Psoas muscle (tissue), 8 donors: Measurements from ENCODE around the gene C1QL4. TPM values are rescaled to one million over a fixed set of nuclear protein-coding genes. Genes with fewer than 3 reads are reported as not detected.

ENCODE experiments used
- ATAC-seq, 4 donors: fragments of 200-7000 bp; cut with Tn5 transposase; one replicate each; pipeline ENCODE4 v1.9.1; 2020; ENCODE audit warnings: moderate library complexity in 3 of 4, mild to moderate bottlenecking in 2 of 4
- DNase-seq, 2 donors: peaks; one replicate each; pipeline ENCODE4 v3.0.0-alpha.2; 2020
- H3K27ac ChIP-seq: fragments of 200-600 bp; one replicate; pipeline ENCODE4 v1.8.0; 2022
- H3K27me3 ChIP-seq, 3 donors: fragments of 200-600 bp in 1 of 3; one replicate each; pipeline versions ENCODE4 v1.6.1 to v1.8.0; 2013 to 2022; ENCODE audit warnings: low read length in 2 of 3, mild to moderate bottlenecking in 2 of 3, moderate library complexity in 1 of 3; ENCODE audit not compliant: insufficient read depth in 3 of 3
- H3K36me3 ChIP-seq, 2 donors: fragments of 200-600 bp in 1 of 2; one replicate each; pipeline versions ENCODE4 v1.6.1 to v1.8.0; 2013 to 2022; ENCODE audit warnings: low read depth in 1 of 2, mild to moderate bottlenecking in 1 of 2, moderate library complexity in 1 of 2; ENCODE audit not compliant: insufficient read depth in 1 of 2
- H3K4me1 ChIP-seq: fragments of 200-600 bp; one replicate; pipeline ENCODE4 v1.8.0; 2022
- H3K4me3 ChIP-seq: fragments of 200-600 bp; one replicate; pipeline ENCODE4 v1.8.0; 2022; ENCODE audit warnings: mild to moderate bottlenecking
- H3K9me3 ChIP-seq: fragments of 200-600 bp; one replicate; pipeline ENCODE4 v1.8.0; 2022
- WGBS, 3 donors: extraction: QIAGEN DNeasy Blood & Tissue Kit; methylation state at CpG; one replicate each; pipeline versions ENCODE4 v1.1.6 to v1.1.7; 2013; 5-methylcytosine and 5-hydroxymethylcytosine counted together
- intact Hi-C, 2 donors: fragments of 100-400 bp; cut with DNase I; formaldehyde crosslinking; loops; one replicate each; pipeline versions ENCODE4 v1.11.0 to v1.14.2; 2022
- polyA plus RNA-seq, 3 donors: library from polyadenylated mRNA; stranded (reverse); fragments of 200-250 nt; gene quantifications; one replicate each; pipeline ENCODE4 v1.2.3, GENCODE V29; 2013
- total RNA-seq, 4 donors: library from RNA; stranded (reverse); fragmentation: NEBNext Ultra II Directional in 2 of 4; extraction: Animal tissue kit (Norgen Biotek cat#: 25700) in 2 of 4; gene quantifications; one replicate each; pipeline versions ENCODE4 v1.2.1 to v1.2.4, GENCODE V29; 2021 to 2023
- TF ChIP-seq, protein P1 (sequence below): fragments of 200-600 bp; IDR thresholded peaks from one replicate; pipeline ENCODE4 v1.8.0; 2022; ENCODE audit warnings: antibody characterized with exemption
- donor health status: healthy with polysubstance abuse.
- donor health status: DM: no; HTN: no; CAD: no; lungs with moderate emphysema.
- donor health status: Bipolar disorder and iron deficiency.
- donor health status: healthy.
- donor health status: DM: yes; HTN: yes; CAD: no.
- donor health status: DM: no; HTN: no; CAD: no.
- donor health status: DM: no; HTN: no; CAD: no.
- donor health status: DM: yes; HTN: yes; CAD: no.

The C1QL4 gene
- total and polyA plus RNA-seq, 7 donors: not detected

DNA sequence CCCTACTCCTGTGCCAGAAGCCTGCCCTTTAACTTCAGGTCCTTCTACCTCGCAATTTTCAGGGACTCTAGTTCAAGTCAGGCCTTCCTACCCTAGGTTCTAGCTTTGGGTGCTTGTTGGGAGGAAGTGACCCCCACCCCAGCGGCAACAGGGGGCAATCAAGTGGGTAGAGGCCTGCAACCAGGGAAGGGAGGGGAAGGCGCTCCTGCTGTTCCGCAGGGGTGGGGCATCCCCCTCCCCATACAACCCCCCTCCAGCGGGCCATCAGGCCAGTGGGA is 42.2 kb downstream of the C1QL4 start:
- TF ChIP-seq, protein P1, sequence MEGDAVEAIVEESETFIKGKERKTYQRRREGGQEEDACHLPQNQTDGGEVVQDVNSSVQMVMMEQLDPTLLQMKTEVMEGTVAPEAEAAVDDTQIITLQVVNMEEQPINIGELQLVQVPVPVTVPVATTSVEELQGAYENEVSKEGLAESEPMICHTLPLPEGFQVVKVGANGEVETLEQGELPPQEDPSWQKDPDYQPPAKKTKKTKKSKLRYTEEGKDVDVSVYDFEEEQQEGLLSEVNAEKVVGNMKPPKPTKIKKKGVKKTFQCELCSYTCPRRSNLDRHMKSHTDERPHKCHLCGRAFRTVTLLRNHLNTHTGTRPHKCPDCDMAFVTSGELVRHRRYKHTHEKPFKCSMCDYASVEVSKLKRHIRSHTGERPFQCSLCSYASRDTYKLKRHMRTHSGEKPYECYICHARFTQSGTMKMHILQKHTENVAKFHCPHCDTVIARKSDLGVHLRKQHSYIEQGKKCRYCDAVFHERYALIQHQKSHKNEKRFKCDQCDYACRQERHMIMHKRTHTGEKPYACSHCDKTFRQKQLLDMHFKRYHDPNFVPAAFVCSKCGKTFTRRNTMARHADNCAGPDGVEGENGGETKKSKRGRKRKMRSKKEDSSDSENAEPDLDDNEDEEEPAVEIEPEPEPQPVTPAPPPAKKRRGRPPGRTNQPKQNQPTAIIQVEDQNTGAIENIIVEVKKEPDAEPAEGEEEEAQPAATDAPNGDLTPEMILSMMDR: no peak
- Histone ChIP-seq H3K27me3 (peaks cover 0 to 48% (median 34%) of the 10 kb centered on the region in 3 donors), H3K4me3 (no peak overlapping the region), H3K27ac (no peak overlapping the region), H3K36me3 (no peaks in the 10 kb centered on the region), H3K4me1 (peaks cover 6% of the 10 kb centered on the region), H3K9me3 (no peaks in the 10 kb centered on the region)
- intact Hi-C loops: loop anchor here in 1 of 2 donors (5.0 kb wide), 1 partner anchor 43 kb away; the partner anchor contains the start of gene C1QL4
- ATAC-seq: no peak
- 57 to 87% (median 74%) methylated on average over 5 of the region's 5 CpGs for WGBS, 3 donors
- DNase-seq: no peak

DNA sequence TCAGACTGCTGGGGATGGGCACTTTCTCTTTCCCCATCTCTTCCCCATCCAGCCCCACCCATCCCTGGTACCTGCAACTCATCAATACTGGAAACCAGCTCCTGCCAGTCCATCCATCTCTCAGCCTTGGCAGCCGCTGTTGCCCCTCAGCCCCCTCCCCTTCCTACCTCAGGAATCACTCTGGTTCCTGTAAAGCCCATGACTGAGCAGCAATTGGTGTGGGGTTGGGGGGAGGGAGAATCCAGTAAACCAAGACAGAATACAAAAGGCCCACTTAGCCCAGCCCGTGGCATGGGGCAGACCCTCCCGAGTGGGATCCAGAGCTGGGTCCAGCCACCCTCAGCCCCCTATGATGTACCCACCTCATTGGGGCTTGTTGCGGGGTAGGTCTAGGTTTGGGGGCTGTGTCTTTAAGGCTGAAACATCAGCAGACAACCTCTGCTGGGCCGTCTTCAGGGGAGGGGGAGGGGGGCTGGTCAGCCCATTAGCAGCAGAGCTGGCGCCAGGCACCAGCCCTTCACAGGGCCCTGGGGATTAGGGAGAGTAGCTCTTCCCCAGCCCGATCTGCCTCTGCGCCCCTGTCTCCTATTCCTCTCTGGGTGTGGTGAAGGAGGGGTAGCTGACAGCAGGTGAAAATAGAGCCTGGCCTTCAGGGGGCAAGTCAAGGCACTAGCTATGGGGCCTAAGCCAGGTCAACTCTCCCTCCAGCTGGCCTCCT is 42.7 kb downstream of the C1QL4 start:
- H3K9me3 ChIP-seq: no peaks in the 10 kb centered on the region
- 80 to 84% (median 80%) methylated on average over 7 to 8 of the region's 8 CpGs for WGBS, 3 donors
- H3K27me3 ChIP-seq: peaks cover 0 to 48% (median 34%) of the 10 kb centered on the region in 3 donors
- no peaks in the 10 kb centered on the region for H3K36me3 ChIP-seq
- no peak overlapping the region for H3K27ac ChIP-seq
- TF ChIP-seq, protein P1: no peak
- no peak for DNase-seq
- no peak for ATAC-seq
- peaks cover 6% of the 10 kb centered on the region for H3K4me1 ChIP-seq
- intact Hi-C loops: loop anchor here in 1 of 2 donors (5.0 kb wide), 1 partner anchor 43 kb away; the partner anchor contains the start of gene C1QL4
- H3K4me3 ChIP-seq: no peak overlapping the region

DNA sequence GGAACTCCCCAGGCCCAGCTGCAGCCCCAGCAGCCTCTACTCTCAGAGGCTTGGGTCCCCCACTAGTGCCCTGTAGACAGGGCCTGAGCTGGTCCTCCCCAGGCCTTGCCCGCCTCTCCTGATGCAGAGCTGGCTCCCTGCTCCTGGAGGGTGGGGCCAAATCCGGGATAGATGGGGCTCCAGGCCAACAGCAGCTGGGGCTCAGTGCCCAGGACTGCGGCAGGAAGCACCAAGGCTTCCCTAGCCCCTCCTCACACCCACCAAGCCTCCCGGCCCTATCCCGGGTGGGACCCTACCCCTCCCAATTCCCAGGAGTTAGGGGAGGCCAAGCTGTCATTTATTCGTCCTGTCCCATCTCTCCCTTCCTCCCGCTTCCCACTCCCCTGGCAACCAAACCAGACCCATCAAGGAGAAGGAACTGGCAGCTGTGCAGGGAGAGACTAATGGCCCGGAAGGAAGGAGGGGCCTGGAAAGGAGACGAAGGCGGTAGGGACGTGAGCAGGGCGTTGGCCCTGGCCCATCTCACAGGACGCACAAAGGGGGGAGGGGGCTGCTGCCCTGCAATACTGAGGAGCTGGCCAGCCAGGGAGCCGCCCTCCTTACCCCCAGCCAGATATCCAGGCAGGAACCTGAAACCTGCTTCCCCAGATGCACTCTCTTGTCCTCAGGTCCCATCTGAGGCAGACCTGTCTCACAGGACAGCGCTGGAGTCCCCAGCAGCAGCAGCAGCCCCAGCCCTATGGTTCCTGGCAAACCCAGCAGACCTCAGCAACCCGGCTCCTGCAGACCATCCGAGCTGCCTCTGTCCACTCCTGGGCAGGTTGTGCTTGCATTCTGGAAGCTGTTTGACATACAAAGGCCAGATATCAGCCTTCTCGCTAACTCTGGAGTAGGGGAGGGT is 43.7 kb downstream of the C1QL4 start:
- WGBS, 3 donors: 23 to 30% (median 27%) methylated on average over 17 to 18 of the region's 18 CpGs
- intact Hi-C loops: loop anchor here in 1 of 2 donors (5.0 kb wide), 1 partner anchor 44 kb away; the partner anchor contains the start of gene C1QL4
- TF ChIP-seq, protein P1: no peak

DNA sequence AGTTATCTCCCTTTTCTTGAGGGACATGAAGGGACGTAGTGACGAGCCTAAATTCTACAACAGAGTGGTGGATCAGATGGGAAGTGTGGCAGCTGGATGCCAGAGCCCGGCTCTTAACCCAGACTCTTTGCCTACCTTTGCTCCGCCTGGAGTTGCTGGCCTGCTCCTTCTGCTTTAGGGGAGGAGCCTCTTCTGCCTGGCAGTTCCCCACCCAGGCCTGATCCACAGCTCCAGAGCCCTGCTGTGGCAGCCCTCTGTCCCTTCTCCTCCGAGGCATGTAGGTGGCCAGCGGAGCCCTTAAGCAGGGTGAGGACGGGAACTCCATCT is 44.3 kb downstream of the C1QL4 start:
- Histone ChIP-seq H3K4me3 (no peak overlapping the region), H3K4me1 (peaks cover 6% of the 10 kb centered on the region), H3K27ac (no peak overlapping the region), H3K36me3 (no peaks in the 10 kb centered on the region), H3K9me3 (no peaks in the 10 kb centered on the region), H3K27me3 (peaks cover 0 to 39% (median 26%) of the 10 kb centered on the region in 3 donors)
- 48 to 64% (median 51%) methylated on average over 7 of the region's 7 CpGs for WGBS, 3 donors
- TF ChIP-seq, protein P1: no peak
- ATAC-seq (peak in 1 of 4 donors; percentile 12), DNase-seq (no peak)
- intact Hi-C loops: loop anchor here in 1 of 2 donors (5.0 kb wide), 1 partner anchor 45 kb away; the partner anchor contains the start of gene C1QL4

More for the DNA sequence above, 43.7 kb downstream of the C1QL4 start:
- no peaks in the 10 kb centered on the region for H3K36me3 ChIP-seq
- ATAC-seq (peak in 2 of 4 donors; percentile 15 to 17), DNase-seq (peak in 1 of 2 donors; percentile 66)
- no peak overlapping the region for H3K4me3 ChIP-seq
- peaks cover 6% of the 10 kb centered on the region for H3K4me1 ChIP-seq
- H3K9me3 ChIP-seq: no peaks in the 10 kb centered on the region
- peaks cover 0 to 41% (median 33%) of the 10 kb centered on the region in 3 donors for H3K27me3 ChIP-seq
- no peak overlapping the region for H3K27ac ChIP-seq
